ENCODE results near the gene CLEC16A.

DNA sequence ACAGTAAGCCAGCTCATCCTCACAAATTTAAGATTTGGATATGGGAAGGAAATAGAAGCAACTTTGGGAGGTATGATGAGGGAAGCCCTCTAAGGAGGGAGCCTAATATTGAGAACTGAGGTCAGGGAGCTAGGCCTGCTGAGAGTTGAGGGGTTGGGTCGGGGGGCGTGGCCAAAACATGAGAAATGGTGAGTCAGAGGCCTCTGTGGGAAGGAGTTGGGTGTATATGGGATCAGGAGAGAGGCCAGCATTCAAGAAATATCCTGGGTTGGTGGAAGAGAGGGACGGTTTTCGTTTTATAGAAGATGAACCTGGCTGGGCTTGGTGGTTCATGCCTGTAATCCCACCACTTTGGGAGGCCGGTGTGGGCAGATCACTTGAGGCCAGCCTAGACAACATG, 48.4 kb downstream of the CLEC16A start:
- TF ChIP-seq, protein P1, sequence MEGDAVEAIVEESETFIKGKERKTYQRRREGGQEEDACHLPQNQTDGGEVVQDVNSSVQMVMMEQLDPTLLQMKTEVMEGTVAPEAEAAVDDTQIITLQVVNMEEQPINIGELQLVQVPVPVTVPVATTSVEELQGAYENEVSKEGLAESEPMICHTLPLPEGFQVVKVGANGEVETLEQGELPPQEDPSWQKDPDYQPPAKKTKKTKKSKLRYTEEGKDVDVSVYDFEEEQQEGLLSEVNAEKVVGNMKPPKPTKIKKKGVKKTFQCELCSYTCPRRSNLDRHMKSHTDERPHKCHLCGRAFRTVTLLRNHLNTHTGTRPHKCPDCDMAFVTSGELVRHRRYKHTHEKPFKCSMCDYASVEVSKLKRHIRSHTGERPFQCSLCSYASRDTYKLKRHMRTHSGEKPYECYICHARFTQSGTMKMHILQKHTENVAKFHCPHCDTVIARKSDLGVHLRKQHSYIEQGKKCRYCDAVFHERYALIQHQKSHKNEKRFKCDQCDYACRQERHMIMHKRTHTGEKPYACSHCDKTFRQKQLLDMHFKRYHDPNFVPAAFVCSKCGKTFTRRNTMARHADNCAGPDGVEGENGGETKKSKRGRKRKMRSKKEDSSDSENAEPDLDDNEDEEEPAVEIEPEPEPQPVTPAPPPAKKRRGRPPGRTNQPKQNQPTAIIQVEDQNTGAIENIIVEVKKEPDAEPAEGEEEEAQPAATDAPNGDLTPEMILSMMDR (conservative IDR thresholded peaks at IDR 0.05; ENCODE audit: low read depth in 2 of 2), result no peak
- TF ChIP-seq EZH2 (IDR thresholded peaks at IDR 0.05; ENCODE audit: low read depth, unreplicated experiment), result no peak
- no peak for TF ChIP-seq POLR2AphosphoS5 (IDR thresholded peaks at IDR 0.05; ENCODE audit: low read depth)
- TF ChIP-seq, protein P2, sequence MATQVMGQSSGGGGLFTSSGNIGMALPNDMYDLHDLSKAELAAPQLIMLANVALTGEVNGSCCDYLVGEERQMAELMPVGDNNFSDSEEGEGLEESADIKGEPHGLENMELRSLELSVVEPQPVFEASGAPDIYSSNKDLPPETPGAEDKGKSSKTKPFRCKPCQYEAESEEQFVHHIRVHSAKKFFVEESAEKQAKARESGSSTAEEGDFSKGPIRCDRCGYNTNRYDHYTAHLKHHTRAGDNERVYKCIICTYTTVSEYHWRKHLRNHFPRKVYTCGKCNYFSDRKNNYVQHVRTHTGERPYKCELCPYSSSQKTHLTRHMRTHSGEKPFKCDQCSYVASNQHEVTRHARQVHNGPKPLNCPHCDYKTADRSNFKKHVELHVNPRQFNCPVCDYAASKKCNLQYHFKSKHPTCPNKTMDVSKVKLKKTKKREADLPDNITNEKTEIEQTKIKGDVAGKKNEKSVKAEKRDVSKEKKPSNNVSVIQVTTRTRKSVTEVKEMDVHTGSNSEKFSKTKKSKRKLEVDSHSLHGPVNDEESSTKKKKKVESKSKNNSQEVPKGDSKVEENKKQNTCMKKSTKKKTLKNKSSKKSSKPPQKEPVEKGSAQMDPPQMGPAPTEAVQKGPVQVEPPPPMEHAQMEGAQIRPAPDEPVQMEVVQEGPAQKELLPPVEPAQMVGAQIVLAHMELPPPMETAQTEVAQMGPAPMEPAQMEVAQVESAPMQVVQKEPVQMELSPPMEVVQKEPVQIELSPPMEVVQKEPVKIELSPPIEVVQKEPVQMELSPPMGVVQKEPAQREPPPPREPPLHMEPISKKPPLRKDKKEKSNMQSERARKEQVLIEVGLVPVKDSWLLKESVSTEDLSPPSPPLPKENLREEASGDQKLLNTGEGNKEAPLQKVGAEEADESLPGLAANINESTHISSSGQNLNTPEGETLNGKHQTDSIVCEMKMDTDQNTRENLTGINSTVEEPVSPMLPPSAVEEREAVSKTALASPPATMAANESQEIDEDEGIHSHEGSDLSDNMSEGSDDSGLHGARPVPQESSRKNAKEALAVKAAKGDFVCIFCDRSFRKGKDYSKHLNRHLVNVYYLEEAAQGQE (IDR thresholded peaks at IDR 0.05; ENCODE audit: unreplicated experiment), result no peak
- TF ChIP-seq EZH2phosphoT487 (IDR thresholded peaks at IDR 0.05; ENCODE audit: unreplicated experiment), result no peak
- no peak for TF ChIP-seq ZNF331 (CRISPR knock-in tag; IDR thresholded peaks at IDR 0.05; ENCODE audit: low read depth)

All from GM23338 (cell line).